Dermis microvascular lymphatic vessel endothelial cell (primary cell): ENCODE results near the gene SURF4. TPM values are rescaled to one million over a fixed set of nuclear protein-coding genes. Genes with fewer than 3 reads are reported as not detected.
A peak's percentile ranks its signal among the peaks of the same experiment; 100 is the strongest.

ENCODE experiments used
- DNase-seq, 2 donors: peaks; one replicate each; pipeline versions ENCODE4 v3.0.0 to v3.0.0-alpha.2; 2010; ENCODE audit warnings: low read depth in 2 of 2
- total RNA-seq: library from RNA; depleted of rRNA; stranded (reverse); fragments of >200 nt; gene quantifications from 2 replicates; pipeline ENCODE4 v1.2.1, GENCODE V29; 2014

The SURF4 gene
- total RNA-seq, 1 donor from 2014 or later, result 270 TPM

GRCh38 chr9:133353548-133353947 is 22.3 kb downstream of the SURF4 start:
- no peak for DNase-seq

DNA sequence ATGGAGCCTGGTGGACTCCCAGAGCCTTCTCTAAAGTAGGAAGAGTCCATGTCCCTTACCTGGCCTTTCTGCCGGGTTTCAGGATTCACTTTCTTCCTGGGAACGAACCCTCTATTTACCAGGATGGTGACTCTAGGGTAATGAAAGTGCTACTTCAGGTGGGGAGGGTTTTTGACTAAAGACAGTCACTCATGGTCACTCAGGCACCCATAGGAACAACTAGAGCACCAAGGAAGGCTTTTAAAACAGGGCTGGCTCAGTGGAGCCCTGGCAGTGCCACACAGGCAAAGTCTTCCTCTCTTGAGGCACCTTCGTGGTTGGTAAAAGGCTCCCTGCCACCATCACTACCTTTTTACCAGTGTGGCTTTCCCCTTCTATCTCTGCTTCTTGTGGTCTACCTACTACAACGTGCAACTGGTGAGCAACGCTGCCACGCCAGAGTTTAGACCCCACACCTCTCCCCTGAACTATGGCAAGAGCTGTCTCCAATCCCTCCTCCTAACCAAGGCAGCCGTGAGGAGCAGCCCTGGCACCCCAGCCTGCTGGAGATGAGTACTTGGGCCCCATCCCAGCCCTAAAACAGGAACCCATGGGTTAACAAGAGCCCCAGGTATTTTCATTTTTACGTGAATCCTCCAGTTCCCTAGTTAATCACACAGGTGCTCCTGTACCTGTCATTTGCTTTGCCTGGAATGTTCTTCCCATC is 23.1 kb downstream of the SURF4 start:
- no peak for DNase-seq

- peak in 1 of 2 donors; percentile 69 for DNase-seq
Observed at GRCh38 chr9:133351908-133352634, 23.8 kb downstream of the SURF4 start.

DNA sequence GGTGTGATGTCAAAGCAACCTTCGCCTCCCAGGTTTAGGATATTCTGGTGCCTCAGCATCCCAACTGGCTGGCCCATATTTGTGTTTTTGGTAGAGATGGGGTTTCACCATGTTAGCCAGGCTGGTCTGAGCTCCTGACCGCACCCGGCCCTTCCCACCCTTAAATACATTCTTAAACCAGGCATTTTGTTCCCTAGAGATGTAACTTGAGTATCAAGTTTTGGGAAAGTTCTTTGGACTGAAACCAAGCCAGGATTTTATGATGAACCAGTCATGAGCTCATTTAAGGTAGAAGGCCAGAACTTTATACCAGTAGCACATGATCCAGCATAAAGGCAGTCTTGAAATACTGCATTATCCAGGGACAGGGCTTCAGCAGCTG is 24.3 kb downstream of the SURF4 start:
- DNase-seq, result no peak

DNA sequence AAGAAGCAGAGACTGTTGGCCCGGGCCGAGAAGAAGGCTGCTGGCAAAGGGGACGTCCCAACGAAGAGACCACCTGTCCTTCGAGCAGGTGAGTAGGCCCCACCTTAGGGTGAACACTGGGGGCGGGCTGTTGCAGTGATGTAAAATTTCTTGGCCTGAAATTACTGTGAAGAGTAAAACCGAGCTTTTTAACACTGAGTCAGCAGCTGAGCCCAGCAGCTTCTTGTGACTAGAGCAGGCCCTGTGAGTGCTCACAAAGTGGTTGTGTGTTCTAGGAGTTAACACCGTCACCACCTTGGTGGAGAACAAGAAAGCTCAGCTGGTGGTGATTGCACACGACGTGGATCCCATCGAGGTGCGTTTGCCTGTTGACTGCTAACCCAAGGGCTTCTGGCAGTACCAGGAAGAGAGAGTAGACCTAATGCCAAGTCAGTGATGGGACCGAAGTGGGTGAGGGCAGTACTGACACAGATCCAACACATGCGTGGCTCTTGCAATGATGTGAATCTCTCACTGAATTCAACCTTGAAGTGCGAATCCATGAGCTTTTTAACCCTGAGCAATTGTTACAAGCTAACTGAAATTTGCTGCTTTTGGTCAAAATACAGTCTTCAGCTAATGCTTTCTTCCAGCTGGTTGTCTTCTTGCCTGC is 25.8 kb downstream of the SURF4 start:
- DNase-seq, result no peak

DNA sequence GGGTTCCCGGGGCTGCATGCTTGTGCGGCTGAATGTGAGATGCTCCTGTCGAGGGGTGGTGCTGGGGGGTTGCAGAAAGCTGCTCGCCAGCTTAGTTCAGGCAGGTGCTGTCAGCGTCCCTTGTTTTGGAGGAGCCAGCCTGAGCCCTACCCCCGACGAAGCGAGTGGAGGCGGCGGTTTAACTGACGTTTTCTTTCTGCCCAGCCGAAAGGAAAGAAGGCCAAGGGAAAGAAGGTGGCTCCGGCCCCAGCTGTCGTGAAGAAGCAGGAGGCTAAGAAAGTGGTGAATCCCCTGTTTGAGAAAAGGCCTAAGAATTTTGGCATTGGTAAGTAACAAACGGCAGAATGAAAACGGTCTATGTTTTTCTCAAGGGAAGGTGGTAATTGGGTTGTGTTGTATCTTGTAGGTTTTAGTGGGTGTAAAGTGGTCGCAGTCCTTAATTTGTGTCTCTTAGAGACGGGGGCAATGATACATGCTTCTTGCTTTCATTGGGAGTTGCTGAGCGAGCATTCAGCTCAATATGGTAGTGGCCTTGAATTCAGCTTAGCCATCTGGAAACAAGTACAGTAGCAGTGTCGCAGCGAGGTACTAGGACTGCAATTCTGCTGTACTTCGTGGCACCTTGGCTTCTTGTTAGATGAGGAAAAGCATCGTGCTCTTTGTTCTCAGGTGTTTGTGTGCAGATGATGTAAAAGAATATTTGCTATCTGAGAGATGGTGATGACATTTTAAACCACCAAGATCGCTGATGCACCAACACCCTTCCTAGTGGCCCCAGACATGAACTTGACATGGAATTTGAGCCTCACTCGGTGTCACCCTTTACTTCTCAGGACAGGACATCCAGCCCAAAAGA is 26.9 kb downstream of the SURF4 start:
- no peak for DNase-seq

- DNase-seq, result peak; percentile 95 to 97
Observed at GRCh38 chr9:133347985-133348717, 27.7 kb downstream of the SURF4 start, which contains the start of the genes MED22 and RPL7A. MED22 (minus strand) TSS chr9:133348131; CDS start chr9:133346662, 1,469 bp downstream. RPL7A (plus strand) TSS chr9:133348218; CDS start chr9:133348244, 26 bp downstream.

GRCh38 chr9:133347515-133347984 is 28.3 kb downstream of the SURF4 start:
- peak in 1 of 2 donors; percentile 59 for DNase-seq

DNA sequence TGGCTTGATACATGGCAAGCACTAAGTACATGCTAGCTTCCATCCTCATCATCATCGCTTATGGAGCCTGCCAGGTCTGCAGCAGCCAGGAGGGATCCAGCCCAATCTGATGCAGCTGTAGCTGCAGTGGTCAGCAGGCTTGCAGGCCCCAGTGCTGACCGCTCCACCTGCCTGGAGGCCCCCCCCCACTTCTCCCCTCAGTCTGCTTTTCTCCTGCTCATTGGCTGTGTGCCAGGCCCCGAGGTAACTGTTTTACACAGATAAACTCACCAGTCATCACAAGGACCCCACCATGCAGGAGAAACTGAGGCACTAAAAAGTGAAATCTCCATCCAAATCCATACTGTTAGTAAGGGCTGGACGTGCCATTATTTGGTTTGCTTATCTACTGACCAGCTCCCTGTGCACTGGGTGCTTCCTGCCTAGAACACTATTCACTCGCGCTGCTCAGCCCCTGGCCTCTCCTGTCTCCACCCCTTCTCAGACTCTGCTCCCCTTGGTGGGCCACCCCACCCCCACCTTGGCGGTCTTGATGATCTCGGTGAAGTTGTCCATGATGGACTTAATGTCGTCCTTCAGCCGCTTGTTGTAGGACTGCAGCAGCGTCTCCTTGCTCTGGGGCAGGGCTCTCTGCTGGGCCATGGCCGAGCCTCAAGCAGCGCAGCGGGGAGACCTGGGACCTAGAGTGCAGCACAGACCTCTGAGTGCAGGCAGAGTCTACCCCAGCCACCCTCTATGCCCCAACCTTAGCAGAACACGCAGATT is 29.7 kb downstream of the SURF4 start:
- DNase-seq, result no peak

- no peak for DNase-seq
Observed at GRCh38 chr9:133345596-133345995, 30.3 kb downstream of the SURF4 start.

DNA sequence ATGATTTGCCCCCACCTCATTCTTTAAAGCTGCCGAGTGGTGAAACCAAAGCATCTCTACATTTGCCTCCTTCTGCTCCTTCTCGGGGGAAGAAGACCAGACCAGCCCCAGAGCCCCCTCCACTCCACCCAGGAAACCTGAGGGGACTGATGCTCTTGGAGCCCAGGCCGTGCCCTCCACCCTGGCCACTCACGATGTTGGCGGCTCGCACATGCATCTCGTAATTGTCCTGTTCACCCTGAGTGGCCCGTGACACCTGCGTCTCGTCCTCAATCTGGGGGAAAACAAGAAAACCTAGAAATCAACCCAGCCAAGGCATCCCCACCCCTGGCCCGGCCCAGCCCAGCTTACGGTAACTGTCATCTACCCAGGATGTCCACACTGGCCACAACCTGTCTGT is 30.9 kb downstream of the SURF4 start:
- DNase-seq, result no peak

DNA sequence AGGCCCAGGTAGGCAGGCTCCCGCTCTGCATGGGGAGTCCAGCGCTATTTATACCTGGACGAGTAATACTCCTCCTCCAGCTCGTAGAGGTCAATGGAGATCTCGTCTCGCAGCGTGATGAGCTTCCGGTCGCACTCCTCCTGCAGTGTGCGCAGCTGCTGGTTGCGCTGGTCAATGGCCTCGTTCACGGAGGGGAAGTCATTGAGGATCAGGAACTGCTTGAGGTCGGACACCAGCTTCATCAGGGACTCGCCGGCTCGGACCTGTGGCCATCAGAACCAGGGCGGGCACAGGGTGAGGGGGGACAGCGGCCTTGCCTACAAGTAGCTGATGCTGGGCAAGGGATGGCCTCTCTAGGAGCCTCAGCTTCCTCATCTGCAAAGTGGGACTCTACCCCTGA is 31.8 kb downstream of the SURF4 start:
- no peak for DNase-seq

DNA sequence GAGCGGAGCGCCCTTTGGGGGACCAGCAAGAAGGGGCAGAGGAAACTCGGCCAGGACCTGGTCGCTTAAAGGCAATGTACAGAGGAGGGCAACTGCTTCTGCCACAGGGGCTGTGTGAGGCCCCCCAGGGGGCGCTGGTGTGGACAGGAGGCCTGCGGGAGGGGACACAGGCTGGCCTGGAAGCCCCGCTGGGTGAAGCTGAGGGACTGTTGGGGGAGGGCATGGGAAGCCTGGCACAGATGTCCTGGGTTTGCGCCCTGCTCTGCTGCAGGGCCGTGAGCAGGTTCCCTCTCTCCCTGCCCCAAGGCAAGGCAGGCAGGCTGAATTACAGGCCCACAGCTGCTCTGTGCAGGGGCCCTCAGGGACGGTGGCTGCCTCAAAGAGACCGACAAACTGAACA is 33.3 kb downstream of the SURF4 start:
- DNase-seq, result no peak

DNA sequence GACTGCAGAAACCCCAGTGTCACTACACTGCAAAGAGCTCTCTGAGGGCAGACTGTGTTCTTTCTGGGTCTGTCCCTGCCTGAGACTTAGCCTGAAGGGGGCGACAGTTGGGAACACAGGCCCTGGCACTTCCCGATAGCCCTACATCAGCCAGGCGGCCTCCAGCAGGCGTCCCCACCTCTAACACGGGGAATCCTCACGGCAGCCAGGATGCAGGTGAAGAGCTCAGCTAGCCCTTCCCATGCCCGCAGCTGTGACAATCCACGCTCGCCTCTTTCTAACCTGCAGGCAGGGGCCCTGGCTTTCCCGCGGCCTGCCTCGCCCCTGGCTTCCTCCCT is 33.8 kb downstream of the SURF4 start:
- DNase-seq, result peak in 1 of 2 donors; percentile 19

GRCh38 chr9:133341369-133342068 is 34.3 kb downstream of the SURF4 start:
- no peak for DNase-seq

DNA sequence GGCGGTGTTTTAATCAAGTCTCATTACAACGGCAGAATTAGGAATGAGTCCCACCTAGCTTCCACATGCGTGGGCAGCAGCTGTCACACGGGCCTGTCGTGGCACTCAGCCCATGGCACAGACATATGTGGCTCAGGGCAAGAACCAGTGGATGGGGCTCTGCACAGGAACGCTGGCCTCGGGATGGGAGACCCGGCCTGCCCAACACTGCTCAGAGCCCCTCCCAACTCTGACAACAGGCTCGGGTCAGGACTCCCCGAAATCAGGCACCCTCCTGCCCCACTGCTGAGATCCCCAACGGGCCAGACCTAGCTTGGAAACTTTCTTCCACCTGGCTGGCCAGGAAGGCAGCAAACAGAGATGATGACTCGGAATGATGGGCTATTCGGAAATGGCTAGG is 34.9 kb downstream of the SURF4 start:
- no peak for DNase-seq

GRCh38 chr9:133340256-133340655 is 35.6 kb downstream of the SURF4 start:
- no peak for DNase-seq

DNA sequence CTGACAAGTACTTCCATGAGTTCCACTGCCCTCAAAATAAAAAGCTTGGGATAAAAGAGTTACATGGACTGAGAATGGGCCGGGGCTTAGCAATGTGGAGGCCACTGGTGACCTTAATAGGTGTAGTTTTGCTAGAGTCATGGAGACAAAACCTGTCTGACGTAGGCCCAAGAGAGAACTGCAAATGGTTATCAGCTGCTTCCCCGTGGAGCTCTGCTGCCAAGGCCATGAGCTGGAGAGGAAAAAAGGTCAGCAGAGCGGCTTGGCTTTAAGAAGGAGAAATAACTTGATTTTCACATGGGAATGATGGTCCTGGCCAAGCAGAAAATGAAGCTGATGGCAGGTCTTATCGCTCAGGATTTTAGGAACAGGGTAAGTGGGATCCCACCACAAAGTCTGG is 36.2 kb downstream of the SURF4 start:
- DNase-seq, result no peak
